GM12891 (cell line): ENCODE results near the gene DMRT3.

Experiments used
- PAX5 ChIP-seq: IDR thresholded peaks from 2 replicates; pipeline ENCODE4 v1.6.1; 2011; ENCODE audit warnings: low read length, moderate library complexity, mild to moderate bottlenecking; ENCODE audit not compliant: insufficient read depth, severe bottlenecking
- POLR2A ChIP-seq: IDR thresholded peaks from 2 replicates; pipeline ENCODE4 v1.6.1; 2011; ENCODE audit warnings: low read depth, low read length, control low read depth
- POLR2AphosphoS5 ChIP-seq: IDR thresholded peaks from 2 replicates; pipeline ENCODE4 v1.6.1; 2011; ENCODE audit warnings: low read depth, low read length, control low read depth
- TAF1 ChIP-seq: IDR thresholded peaks from 2 replicates; pipeline ENCODE4 v1.6.1; 2011; ENCODE audit warnings: low read depth, low read length, control low read depth

GRCh38 chr9:929719-930118, 46.7 kb upstream of the DMRT3 start:
- TF ChIP-seq POLR2A, result no peak
- TF ChIP-seq POLR2AphosphoS5, result no peak
- TF ChIP-seq TAF1, result no peak
- TF ChIP-seq PAX5, result no peak
